Measurements from ENCODE around the gene ITPKC. TPM values are rescaled to one million over a fixed set of nuclear protein-coding genes. Genes with fewer than 3 reads are reported as not detected.

The ITPKC gene
- 6.7 TPM for total RNA-seq

DNA sequence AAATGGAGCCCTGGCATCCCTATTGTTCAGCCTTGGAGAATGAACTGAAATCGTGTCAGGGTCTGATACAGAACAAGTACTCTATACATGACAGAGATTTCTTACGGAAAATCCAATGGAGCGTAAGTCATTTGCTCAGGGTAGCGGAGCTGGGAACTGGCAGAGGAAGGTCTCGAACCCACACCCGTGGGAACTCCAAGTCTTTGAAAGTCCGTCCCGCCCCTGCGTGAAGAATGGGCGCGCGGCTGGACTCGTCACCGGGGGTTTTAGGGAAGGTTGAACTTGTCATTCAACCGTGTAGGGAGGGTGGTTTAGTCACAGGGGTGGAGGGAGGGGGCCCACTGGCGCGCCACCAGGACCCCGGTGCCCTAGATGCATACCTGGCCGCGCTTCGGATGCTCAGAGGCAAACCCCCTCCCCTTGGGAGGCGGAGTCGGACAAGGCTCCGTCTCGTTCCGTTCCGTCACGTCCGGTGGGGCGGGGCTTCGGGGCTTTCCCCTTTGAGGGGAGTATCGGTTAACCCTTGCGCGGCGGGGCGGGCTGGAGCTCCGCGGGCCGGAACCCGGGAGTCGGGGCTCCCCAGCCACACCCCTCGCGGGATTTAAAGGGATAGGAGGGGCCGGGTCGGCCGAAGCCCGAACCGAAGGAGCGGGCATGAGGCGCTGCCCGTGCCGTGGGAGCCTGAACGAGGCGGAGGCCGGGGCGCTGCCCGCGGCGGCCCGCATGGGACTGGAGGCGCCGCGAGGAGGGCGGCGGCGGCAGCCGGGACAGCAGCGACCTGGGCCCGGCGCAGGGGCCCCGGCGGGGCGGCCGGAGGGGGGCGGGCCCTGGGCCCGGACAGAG lies at the start of gene ITPKC, which contains the start of gene COQ8B:
TSS of gene ITPKC (plus strand) at position 631 of the 843 bp plus-strand sequence. CDS start at position 655, 24 bp downstream.
TSS of gene COQ8B (minus strand) at position 405 of the 843 bp plus-strand sequence. CDS start 2,254 bp downstream, outside the sequence.
- Histone ChIP-seq H3K4me3 (ENCODE audit: low read length) (peak within 1 kb of the TSS; percentile 73), H3K4me1 (ENCODE audit: insufficient read depth, low read length) (peaks cover 67% of the 10 kb centered on the region), H3K27me3 (ENCODE audit: insufficient read depth, low read length) (no peaks in the 10 kb centered on the region), H3K9me3 (ENCODE audit: low read depth, low read length) (no peaks in the 10 kb centered on the region)

DNA sequence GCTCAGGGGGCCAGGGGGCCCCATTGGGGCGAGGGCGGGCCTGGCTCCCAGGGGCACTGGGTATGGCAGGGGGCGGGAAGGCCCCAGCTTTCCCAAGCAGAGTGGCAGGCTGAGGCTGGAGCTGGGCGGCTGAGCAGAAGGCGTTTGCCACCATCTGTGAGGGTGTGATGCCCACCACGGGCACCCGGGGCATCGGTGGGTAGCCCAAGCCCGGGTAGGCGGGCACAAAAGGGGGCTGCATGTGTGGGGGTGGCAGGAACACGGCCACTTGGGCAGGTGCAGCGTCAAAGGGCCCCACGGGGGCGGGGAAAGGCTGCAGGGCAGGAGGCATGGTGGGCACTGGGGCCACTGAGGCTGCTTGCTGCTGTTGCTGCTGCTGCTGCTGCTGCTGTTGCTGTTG lies 49.3 kb upstream of the ITPKC start:
- Histone ChIP-seq H3K4me3 (ENCODE audit: low read length) (no peak overlapping the region), H3K9me3 (ENCODE audit: low read depth, low read length) (peaks cover 5% of the 10 kb centered on the region), H3K4me1 (ENCODE audit: insufficient read depth, low read length) (peaks cover 8% of the 10 kb centered on the region)

DNA sequence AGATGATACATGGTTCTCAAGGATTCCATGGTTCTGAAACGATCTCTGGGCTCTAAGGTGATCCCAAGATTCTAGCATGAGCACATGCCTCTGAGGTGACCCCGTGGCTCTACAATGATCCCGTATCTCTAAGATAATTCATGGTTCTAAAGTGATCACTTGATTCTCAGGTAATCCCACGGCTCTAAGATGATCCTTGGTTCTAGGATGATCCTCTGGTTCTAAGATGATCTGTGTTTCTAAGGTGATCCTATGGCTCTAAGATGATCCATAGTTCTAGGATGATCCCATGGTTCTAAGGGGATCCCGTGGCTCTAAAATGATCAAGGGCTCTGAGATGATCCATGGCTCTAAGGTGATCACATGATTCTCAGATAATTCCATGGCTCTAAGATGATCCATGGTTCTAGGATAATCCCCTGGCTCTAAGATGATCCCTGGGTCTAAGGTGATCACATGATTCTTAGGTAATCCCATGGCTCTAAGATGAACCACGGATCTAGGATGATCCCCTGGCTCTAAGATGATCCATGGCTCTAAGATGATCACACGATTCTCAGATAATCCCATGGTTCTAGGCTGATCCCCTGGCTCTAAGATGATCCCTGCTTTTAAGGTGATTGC lies 47.8 kb upstream of the ITPKC start:
- Histone ChIP-seq H3K4me3 (ENCODE audit: low read length) (no peak overlapping the region), H3K27me3 (ENCODE audit: insufficient read depth, low read length) (no peaks in the 10 kb centered on the region), H3K4me1 (ENCODE audit: insufficient read depth, low read length) (peaks cover 6% of the 10 kb centered on the region), H3K9me3 (ENCODE audit: low read depth, low read length) (peaks cover 5% of the 10 kb centered on the region)

More for the DNA sequence above, 49.3 kb upstream of the ITPKC start:
- H3K27me3 ChIP-seq (ENCODE audit: insufficient read depth, low read length), result no peaks in the 10 kb centered on the region

DNA sequence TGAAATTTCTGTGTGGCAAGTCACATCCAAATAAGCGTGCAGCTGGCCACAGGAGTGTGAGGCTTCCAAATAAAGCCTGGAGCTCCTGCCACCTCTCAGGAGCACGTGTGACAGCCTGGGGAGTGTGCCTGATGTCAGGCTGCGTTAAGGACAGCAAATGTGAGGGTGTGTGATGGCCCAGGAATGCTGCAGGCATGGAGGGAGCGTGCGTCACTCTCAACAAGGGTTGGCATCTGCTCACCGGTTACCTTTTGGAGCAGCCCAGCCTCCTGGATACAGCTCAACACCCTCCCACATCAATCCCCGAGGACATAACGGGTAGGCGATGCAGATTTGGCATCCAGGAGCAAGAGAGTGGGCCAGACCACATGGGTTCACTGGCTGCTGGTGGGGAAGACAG lies 45.5 kb upstream of the ITPKC start:
- Histone ChIP-seq H3K9me3 (ENCODE audit: low read depth, low read length) (peaks cover 5% of the 10 kb centered on the region), H3K4me1 (ENCODE audit: insufficient read depth, low read length) (peaks cover 11% of the 10 kb centered on the region), H3K4me3 (ENCODE audit: low read length) (no peak overlapping the region), H3K27me3 (ENCODE audit: insufficient read depth, low read length) (no peaks in the 10 kb centered on the region)

DNA sequence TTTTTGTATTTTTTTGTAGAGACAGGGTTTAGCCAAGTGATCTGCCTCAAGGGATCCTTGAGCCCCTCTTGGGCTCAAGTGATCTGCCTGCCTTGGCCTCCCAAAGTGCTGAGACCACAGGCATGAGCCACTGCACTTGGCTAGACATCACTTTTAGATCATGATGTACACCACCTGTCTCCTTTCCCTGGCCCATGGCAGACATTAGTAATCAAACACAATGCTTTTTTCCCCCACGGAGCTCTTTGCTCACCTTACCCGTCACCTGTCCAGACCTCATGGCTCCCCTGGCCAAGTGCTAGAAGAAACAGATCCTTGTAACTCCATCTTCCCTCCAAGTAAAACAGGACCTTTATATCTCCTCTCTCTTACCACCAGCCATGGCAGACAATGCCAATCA lies 44.9 kb upstream of the ITPKC start:
- peaks cover 11% of the 10 kb centered on the region for H3K4me1 ChIP-seq (ENCODE audit: insufficient read depth, low read length)
- H3K4me3 ChIP-seq (ENCODE audit: low read length), result no peak overlapping the region
- H3K9me3 ChIP-seq (ENCODE audit: low read depth, low read length), result peaks cover 5% of the 10 kb centered on the region
- H3K27me3 ChIP-seq (ENCODE audit: insufficient read depth, low read length), result no peaks in the 10 kb centered on the region

DNA sequence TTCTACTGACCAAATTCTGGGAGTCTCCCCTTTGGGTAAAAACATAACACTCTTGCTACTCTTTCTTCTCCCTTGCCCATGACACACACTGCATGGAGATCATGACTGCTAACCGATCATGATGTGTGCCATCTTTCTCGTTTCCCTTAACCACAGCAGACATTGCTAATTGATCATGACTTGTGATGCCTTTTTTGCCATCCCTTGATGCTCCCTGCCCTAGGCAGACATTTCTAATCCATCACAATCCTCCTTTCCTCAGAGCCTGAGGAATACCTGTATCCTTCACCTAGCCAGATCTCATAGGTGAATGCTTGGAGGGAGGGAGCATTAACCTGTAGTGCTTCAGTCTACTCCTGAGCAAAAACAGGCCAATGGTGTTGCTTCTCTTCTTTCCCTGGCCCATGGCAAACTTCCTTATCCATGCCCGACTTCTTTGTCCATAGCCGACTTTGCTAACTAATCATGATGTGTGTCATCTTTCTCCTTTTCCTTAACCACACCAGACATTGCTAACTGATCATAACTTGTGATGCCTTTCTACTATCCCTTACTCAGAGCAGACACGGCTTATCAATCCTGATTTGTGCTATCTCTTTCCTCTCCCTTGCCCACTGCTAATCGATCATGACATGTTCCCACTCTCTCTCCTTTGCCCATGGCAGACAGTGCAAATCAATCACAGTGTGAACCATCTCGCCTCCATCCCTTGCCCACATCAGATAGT lies 44.2 kb upstream of the ITPKC start:
- Histone ChIP-seq H3K4me1 (ENCODE audit: insufficient read depth, low read length) (peaks cover 11% of the 10 kb centered on the region), H3K4me3 (ENCODE audit: low read length) (no peak overlapping the region), H3K27me3 (ENCODE audit: insufficient read depth, low read length) (no peaks in the 10 kb centered on the region), H3K9me3 (ENCODE audit: low read depth, low read length) (peaks cover 5% of the 10 kb centered on the region)

DNA sequence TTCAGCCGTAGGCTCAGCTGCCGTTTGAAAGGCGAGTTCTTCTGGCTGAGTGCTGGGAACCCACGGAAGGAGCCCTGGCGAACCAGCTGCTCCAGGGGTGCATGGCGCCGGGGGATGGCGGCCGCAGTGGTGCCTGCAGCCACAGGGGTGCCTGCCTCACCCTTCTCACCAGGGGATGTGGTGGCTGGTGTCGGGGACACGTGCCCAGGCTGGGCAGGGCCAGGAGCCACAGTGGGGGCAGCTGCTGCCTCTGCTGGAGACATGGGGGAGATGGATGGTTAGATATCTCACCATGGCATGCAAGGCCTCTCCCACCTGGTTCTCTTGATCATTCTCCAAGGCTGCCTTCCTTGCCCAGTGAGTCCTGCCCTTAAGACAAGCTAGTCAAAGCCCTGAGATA lies 43.5 kb upstream of the ITPKC start:
- H3K27me3 ChIP-seq (ENCODE audit: insufficient read depth, low read length), result no peaks in the 10 kb centered on the region
- peaks cover 5% of the 10 kb centered on the region for H3K9me3 ChIP-seq (ENCODE audit: low read depth, low read length)
- H3K4me1 ChIP-seq (ENCODE audit: insufficient read depth, low read length), result peaks cover 11% of the 10 kb centered on the region
- no peak overlapping the region for H3K4me3 ChIP-seq (ENCODE audit: low read length)

DNA sequence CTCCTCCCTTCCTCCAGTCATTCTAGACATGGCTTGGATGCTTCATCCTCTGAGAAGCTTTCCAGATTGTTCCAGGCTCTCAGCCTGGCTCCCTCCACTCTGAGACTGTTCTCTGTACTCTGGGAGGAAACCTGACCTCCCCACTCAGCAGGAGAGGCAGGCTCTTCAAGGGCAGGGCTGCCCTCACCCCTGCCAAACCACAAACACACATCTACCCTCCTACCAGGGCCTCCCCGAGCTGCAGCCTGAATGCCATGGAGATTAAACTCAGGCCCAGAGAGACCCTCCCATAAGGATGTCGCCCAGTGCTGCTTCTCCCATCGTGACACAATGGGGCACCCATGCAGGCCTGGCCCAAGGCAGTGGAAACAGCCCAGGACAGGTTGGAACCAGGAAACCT lies 42.6 kb upstream of the ITPKC start:
- peaks cover under 1% of the 10 kb centered on the region for H3K9me3 ChIP-seq (ENCODE audit: low read depth, low read length)
- H3K27me3 ChIP-seq (ENCODE audit: insufficient read depth, low read length), result no peaks in the 10 kb centered on the region
- no peak overlapping the region for H3K4me3 ChIP-seq (ENCODE audit: low read length)
- peaks cover 11% of the 10 kb centered on the region for H3K4me1 ChIP-seq (ENCODE audit: insufficient read depth, low read length)

DNA sequence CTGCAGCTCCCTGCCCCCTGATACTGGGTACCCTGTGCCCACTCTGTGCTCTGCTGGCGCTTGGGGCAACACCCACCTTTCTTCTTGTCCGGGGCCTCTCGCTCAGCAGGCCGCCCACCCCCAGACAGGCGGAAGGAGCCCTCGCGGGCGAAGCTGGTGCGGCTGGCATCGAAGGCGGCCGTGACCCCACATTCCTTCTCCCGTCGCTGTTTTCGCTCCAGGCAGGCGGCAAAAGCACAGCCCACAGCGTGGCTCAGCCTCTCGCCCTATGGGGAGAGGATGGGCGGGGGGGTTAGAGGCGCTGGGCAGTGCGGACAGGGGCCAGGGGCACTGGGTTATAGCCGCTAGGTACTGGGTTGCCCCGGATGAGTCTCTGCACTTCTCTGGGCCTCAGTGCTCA lies 39.8 kb upstream of the ITPKC start:
- Histone ChIP-seq H3K4me1 (ENCODE audit: insufficient read depth, low read length) (peaks cover 11% of the 10 kb centered on the region), H3K9me3 (ENCODE audit: low read depth, low read length) (no peaks in the 10 kb centered on the region), H3K27me3 (ENCODE audit: insufficient read depth, low read length) (no peaks in the 10 kb centered on the region), H3K4me3 (ENCODE audit: low read length) (no peak overlapping the region)

DNA sequence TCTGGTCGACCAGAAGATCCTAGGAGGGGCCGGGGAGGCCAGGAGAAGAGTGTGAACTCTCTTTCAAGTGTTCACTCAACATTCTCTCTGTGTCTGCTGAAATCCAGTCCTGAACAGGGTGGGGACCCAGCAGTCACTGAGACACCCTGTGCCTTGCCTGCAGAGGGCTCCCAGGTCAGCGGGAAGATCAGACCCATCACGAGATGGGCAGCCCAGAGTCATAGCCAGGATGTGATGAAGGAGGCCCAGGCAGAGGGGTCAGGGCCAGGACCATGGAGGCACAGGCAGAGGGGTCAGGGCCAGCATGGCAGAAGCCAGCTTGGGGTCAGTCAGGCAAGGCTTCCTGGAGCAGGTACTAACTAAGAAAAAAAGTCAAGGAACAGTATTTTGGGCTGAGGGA lies 35.9 kb upstream of the ITPKC start:
- H3K27me3 ChIP-seq (ENCODE audit: insufficient read depth, low read length), result no peaks in the 10 kb centered on the region
- no peak overlapping the region for H3K4me3 ChIP-seq (ENCODE audit: low read length)
- H3K4me1 ChIP-seq (ENCODE audit: insufficient read depth, low read length), result no peaks in the 10 kb centered on the region
- no peaks in the 10 kb centered on the region for H3K9me3 ChIP-seq (ENCODE audit: low read depth, low read length)

DNA sequence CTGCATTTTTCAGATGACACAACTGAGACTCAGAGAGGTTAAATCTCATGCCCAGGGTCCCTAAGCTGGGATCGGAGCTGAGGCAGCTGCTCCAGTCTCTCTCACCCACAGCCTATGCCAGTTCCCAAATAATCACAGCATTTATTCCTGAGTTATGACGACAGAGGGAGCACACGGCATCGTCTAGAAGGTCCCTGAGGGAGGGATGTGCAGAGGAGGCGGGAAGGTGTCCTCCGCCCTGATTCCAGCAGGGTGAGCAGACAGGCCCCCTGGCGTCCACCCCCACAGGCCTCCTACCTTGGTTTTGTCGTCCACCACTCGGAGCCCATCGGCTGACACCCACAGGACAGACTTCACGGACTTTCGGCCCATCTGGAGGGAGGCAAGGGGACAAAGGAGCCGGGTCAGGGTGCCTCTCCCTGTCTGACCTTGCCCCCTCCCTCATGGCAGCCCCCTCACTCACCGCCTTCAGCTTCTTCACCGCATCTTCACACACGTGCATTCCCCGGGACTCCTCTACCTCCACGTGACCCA lies 34.4 kb upstream of the ITPKC start:
- Histone ChIP-seq H3K9me3 (ENCODE audit: low read depth, low read length) (no peaks in the 10 kb centered on the region), H3K4me3 (ENCODE audit: low read length) (no peak overlapping the region), H3K4me1 (ENCODE audit: insufficient read depth, low read length) (peaks cover 6% of the 10 kb centered on the region), H3K27me3 (ENCODE audit: insufficient read depth, low read length) (no peaks in the 10 kb centered on the region)

DNA sequence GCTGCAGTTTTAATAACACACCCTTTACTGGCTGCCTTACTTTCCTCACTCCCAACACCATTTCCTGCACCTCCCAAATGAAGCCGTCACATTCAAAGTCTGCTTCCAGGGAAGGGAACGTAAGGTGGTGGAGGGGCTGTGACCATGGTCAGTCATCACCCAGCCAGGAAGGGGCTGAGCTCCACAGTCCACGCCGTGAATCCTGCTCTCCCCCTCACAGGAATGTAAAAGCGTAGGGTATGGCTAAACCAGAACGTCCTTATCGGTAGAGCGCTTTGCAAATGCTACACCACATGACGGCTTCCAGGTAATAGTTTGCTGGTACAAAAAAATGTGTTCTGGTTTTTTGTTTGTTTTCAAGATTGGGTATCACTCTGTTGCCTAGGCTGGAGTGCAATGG lies 33.5 kb upstream of the ITPKC start:
- peaks cover 7% of the 10 kb centered on the region for H3K4me1 ChIP-seq (ENCODE audit: insufficient read depth, low read length)
- no peaks in the 10 kb centered on the region for H3K9me3 ChIP-seq (ENCODE audit: low read depth, low read length)
- no peaks in the 10 kb centered on the region for H3K27me3 ChIP-seq (ENCODE audit: insufficient read depth, low read length)
- no peak overlapping the region for H3K4me3 ChIP-seq (ENCODE audit: low read length)

DNA sequence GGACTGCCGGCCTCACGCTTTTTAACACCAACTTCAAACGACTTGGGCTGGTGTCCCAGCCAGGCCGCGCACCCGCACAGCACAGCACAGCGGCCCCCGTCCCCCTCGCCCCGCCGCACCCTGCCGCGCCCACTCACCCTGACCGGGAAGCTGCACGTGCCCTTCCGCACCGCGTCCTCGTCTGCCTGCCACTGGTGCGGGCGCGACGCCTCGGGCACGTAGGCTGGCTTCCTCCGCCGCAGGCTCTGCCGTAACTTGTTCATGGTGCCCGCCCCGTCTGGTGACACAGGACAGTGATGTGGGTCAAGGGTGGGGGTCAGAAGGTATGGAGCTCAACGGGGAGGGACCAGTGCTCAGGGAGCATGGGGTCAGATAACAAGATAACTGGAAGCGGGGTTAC lies 32.6 kb upstream of the ITPKC start:
- Histone ChIP-seq H3K4me1 (ENCODE audit: insufficient read depth, low read length) (peaks cover 16% of the 10 kb centered on the region), H3K4me3 (ENCODE audit: low read length) (no peak overlapping the region), H3K9me3 (ENCODE audit: low read depth, low read length) (no peaks in the 10 kb centered on the region)

DNA sequence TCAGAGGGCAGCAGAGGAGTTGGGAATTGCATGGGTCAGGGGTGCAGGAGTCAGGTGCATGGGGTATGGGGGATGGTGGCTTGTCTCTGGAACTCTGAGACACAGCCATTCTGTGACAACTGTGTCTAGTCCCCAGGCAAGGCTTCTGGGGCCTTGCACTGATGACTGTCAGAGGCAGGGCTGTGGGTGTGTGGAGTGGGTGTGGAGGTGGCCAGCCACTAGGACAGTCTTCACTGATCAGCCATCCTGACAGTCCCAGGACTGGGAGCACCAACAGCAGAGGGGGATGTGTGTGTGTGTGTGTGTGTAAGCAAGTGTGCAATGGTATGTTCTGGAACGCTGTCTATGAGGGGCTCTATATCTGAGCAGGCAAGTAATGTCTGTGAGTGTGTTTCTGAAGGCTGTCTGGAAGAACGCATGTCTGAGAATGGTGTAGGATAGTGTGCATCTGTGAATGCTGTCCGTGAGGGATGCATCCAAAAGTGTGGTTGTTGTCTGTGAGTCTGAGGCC lies 31.8 kb upstream of the ITPKC start:
- no peak overlapping the region for H3K4me3 ChIP-seq (ENCODE audit: low read length)
- no peaks in the 10 kb centered on the region for H3K27me3 ChIP-seq (ENCODE audit: insufficient read depth, low read length)
- H3K4me1 ChIP-seq (ENCODE audit: insufficient read depth, low read length), result peaks cover 24% of the 10 kb centered on the region
- no peaks in the 10 kb centered on the region for H3K9me3 ChIP-seq (ENCODE audit: low read depth, low read length)

More for the DNA sequence above, 32.6 kb upstream of the ITPKC start:
- no peaks in the 10 kb centered on the region for H3K27me3 ChIP-seq (ENCODE audit: insufficient read depth, low read length)

DNA sequence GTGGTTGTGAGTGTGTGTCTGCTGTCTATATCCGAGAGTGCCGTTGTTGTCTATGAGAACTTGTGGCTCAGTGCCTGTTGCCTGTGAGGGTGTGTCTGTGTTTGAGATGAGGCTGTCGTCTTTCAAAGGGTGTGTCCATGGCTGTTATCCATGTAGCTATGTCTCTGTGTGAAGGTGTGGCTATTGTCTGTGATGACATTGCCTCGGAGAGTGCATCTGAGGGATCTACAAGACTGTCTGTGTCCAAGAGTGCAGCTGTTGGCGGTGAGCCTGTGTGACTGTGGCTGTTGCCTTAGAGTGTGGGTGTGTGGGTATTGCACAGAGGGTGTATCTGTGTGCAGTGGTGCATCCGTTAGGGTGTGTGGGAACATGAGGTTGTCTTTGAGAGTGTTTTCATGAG lies 31.3 kb upstream of the ITPKC start:
- H3K4me3 ChIP-seq (ENCODE audit: low read length), result no peak overlapping the region

More for the DNA sequence above, 31.3 kb upstream of the ITPKC start:
- Histone ChIP-seq H3K4me1 (ENCODE audit: insufficient read depth, low read length) (peaks cover 26% of the 10 kb centered on the region), H3K27me3 (ENCODE audit: insufficient read depth, low read length) (no peaks in the 10 kb centered on the region), H3K9me3 (ENCODE audit: low read depth, low read length) (no peaks in the 10 kb centered on the region)

All from mononuclear cell (primary cell).